ENCODE measurements around the gene SYT7.
"Not testable (repeated sequence)": the region's sequence is repeated elsewhere in the genome, so short reads cannot be mapped to it uniquely, and the experiment has no call there.

Gene SYT7

DNA sequence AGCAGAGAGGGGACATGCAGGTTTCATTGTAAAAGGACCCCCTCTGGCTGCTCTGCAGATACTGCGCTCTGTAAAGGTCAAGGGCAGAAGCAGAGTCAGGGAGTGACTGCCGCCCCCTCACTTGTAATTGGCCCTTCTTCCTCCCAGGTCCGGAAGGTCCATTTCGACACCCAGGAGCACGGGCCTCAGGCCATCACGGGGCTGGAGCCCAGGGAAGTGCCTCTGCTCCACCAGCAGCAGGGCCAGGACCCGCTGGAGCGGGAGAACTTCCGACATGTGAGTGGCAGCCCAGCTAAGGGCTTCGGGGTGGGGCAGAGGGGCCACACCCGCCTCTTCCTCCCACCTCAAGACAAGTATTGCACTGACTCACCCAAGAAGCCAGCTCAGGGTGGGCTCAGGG, 96.3 kb downstream of the SYT7 start:
- no peaks in the 10 kb centered on the region for H3K36me3 ChIP-seq (ENCODE audit: control insufficient read depth in 2 of 2, insufficient read depth in 2 of 2, low read length in 2 of 2)
- peaks cover 20% of the 10 kb centered on the region for H3K4me1 ChIP-seq (ENCODE audit: control insufficient read depth, insufficient read depth, low read length)
- H3K27ac ChIP-seq (ENCODE audit: low read length), result no peak overlapping the region
- no peaks in the 10 kb centered on the region for H3K27me3 ChIP-seq (ENCODE audit: control insufficient read depth in 1 of 2, insufficient read depth in 2 of 2, low read length in 2 of 2)
- H3K9ac ChIP-seq (ENCODE audit: low read length in 2 of 2), result no peak overlapping the region
- H3K4me3 ChIP-seq (ENCODE audit: low read length in 2 of 2), result no peak overlapping the region
- H3K9me3 ChIP-seq (ENCODE audit: control insufficient read depth in 2 of 2, low read length in 2 of 2), result no peaks in the 10 kb centered on the region

DNA sequence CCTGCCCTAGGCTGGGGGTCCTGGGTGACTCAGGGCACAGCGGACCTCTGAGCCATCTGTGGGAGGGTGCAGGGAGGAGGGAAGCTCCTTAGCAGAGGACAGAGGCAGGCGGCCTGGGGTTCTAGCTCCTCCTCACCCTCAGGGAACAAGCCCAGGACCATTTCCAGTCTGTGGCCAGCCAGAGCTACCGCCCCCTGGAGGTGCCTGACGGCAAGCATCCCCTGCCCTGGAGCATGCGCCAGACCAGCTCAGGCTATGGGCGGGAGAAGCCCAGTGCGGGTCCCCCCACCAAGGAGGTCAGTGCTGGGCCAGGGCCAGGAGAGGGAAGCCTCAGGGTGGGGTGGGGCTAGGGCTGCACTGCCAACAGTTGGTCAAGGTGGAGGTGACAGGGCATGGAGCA, 98.4 kb downstream of the SYT7 start:
- H3K4me3 ChIP-seq (ENCODE audit: low read length in 2 of 2), result no peak overlapping the region
- H3K27ac ChIP-seq (ENCODE audit: low read length), result no peak overlapping the region
- peaks cover 14% of the 10 kb centered on the region for H3K4me1 ChIP-seq (ENCODE audit: control insufficient read depth, insufficient read depth, low read length)
- H3K36me3 ChIP-seq (ENCODE audit: control insufficient read depth in 2 of 2, insufficient read depth in 2 of 2, low read length in 2 of 2), result no peaks in the 10 kb centered on the region
- no peaks in the 10 kb centered on the region for H3K27me3 ChIP-seq (ENCODE audit: control insufficient read depth in 1 of 2, insufficient read depth in 2 of 2, low read length in 2 of 2)
- H3K9me3 ChIP-seq (ENCODE audit: control insufficient read depth in 2 of 2, low read length in 2 of 2), result no peaks in the 10 kb centered on the region
- no peak overlapping the region for H3K9ac ChIP-seq (ENCODE audit: low read length in 2 of 2)

DNA sequence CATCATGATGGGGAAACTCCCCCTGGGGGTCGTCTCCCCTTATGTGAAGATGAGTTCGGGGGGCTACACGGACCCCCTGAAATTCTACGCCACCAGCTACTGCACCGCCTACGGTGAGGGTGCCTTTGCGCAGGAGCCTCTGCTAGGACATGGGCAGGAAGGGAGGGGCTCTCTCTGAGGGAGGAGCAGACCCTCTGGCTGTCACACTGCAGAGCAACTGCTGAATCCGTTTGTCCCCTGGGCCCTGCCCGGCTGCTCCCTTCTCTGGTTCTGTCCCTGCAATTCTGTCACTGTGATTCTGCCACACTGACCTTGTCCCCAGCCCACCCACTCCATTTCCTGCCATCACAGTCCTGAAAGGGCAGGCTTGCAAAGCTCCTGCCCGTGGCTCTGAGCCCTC, 99.1 kb downstream of the SYT7 start:
- Histone ChIP-seq H3K4me3 (ENCODE audit: low read length in 2 of 2) (no peak overlapping the region), H3K27ac (ENCODE audit: low read length) (no peak overlapping the region), H3K27me3 (ENCODE audit: control insufficient read depth in 1 of 2, insufficient read depth in 2 of 2, low read length in 2 of 2) (no peaks in the 10 kb centered on the region), H3K9me3 (ENCODE audit: control insufficient read depth in 2 of 2, low read length in 2 of 2) (no peaks in the 10 kb centered on the region), H3K36me3 (ENCODE audit: control insufficient read depth in 2 of 2, insufficient read depth in 2 of 2, low read length in 2 of 2) (no peaks in the 10 kb centered on the region), H3K4me1 (ENCODE audit: control insufficient read depth, insufficient read depth, low read length) (peaks cover 21% of the 10 kb centered on the region), H3K9ac (ENCODE audit: low read length in 2 of 2) (no peak overlapping the region)

DNA sequence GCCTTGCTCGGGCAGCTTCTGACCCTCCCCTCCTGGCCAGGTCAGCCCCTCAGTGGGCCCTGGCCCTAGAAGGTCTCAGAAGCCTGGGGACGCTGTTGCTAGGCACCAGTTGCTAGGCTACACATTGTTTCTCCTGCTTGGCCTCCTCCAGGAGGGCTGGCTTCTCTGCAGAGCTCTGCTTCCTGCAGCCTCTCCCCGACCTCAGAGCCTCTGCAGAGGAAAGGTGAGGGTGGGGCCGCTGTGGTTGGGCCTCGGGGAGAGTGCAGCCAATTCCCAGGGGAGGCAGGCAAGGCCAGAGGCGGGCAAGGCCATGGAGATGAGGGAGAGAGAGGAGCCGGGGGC, 99.9 kb downstream of the SYT7 start:
- no peaks in the 10 kb centered on the region for H3K36me3 ChIP-seq (ENCODE audit: control insufficient read depth in 2 of 2, insufficient read depth in 2 of 2, low read length in 2 of 2)
- no peak overlapping the region for H3K4me3 ChIP-seq (ENCODE audit: low read length in 2 of 2)
- no peaks in the 10 kb centered on the region for H3K27me3 ChIP-seq (ENCODE audit: control insufficient read depth in 1 of 2, insufficient read depth in 2 of 2, low read length in 2 of 2)
- H3K9ac ChIP-seq (ENCODE audit: low read length in 2 of 2), result peak overlapping the region in 1 of 2 donors; percentile 32
- H3K9me3 ChIP-seq (ENCODE audit: control insufficient read depth in 2 of 2, low read length in 2 of 2), result no peaks in the 10 kb centered on the region
- H3K27ac ChIP-seq (ENCODE audit: low read length), result no peak overlapping the region
- H3K4me1 ChIP-seq (ENCODE audit: control insufficient read depth, insufficient read depth, low read length), result peaks cover 23% of the 10 kb centered on the region

DNA sequence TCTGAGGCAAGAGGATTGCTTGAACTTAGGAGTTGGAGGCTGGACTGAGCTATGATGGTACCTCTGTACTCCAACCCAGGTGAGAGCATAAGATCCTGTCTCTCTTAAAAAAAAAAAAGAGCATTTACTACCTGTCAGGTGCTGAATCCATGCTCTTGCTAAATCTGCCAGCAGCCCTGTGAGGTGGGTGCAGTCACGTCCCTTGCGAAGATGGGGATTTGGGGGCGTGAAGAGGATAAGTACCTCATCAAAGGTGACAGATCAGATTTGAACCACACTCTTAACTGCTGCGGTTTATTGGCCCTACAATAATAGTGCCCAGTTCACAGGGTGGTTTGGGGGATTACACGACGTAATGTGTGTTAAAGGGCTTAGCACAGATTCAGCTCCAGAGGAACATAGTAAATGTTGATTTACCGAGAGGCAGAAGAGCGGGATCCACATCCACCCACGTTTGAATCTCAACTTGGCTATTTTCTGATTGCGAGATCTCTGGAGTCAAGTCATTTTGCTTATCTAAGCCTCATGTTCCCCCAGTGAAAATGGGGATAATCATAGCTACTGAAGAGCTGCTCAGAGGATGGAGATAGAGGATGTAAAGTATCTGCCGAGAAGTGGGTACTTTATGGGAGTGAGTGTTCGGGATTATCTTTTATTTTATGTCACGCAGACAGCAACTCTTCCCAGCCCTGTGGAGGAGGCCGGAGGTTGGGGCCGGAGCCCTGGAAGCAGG, 100.4 kb downstream of the SYT7 start:
- Histone ChIP-seq H3K27me3 (ENCODE audit: control insufficient read depth in 1 of 2, insufficient read depth in 2 of 2, low read length in 2 of 2) (no peaks in the 10 kb centered on the region), H3K9ac (ENCODE audit: low read length in 2 of 2) (peak overlapping the region in 1 of 2 donors; percentile 32), H3K27ac (ENCODE audit: low read length) (no peak overlapping the region), H3K4me3 (ENCODE audit: low read length in 2 of 2) (no peak overlapping the region), H3K36me3 (ENCODE audit: control insufficient read depth in 2 of 2, insufficient read depth in 2 of 2, low read length in 2 of 2) (no peaks in the 10 kb centered on the region), H3K4me1 (ENCODE audit: control insufficient read depth, insufficient read depth, low read length) (peaks cover 26% of the 10 kb centered on the region), H3K9me3 (ENCODE audit: control insufficient read depth in 2 of 2, low read length in 2 of 2) (no peaks in the 10 kb centered on the region)

DNA sequence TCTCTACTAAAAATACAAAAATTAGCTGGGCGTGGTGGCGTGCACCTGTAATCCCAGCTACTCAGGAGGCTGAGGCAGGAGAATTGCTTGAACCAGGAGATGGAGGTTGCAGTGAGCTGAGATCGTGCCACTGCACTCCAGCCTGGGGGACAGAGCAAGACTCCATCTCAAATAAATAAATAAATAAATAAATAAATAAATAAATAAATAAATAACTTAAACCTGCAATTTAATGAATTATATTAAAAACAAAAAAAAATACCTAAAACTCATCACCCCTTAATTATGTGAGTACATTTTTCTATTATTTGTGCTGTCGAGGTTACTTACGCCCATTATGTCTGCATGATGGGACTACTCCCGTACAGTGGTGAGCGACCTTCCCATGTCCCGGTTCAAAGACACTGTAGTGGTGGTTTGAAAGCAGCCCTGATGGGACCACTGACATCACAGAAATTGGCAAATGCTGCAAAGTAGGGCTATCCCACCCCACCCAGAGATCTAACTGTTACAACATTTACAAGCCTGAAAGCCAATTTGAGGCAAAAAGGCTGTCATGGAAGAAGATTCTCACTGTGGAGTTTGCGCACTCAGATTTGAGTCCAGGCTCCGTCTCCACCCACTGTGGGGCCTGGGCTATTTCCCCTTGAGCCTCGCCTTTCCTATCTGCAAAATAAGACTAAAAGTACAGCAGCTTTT, 101.4 kb downstream of the SYT7 start:
- H3K4me1 ChIP-seq (ENCODE audit: control insufficient read depth, insufficient read depth, low read length), result peaks cover 35% of the 10 kb centered on the region
- not testable (repeated sequence) for H3K27ac ChIP-seq (ENCODE audit: low read length); H3K36me3 ChIP-seq (ENCODE audit: control insufficient read depth in 2 of 2, insufficient read depth in 2 of 2, low read length in 2 of 2); H3K4me3 ChIP-seq (ENCODE audit: low read length in 2 of 2); H3K9me3 ChIP-seq (ENCODE audit: control insufficient read depth in 2 of 2, low read length in 2 of 2); H3K9ac ChIP-seq (ENCODE audit: low read length in 2 of 2); H3K27me3 ChIP-seq (ENCODE audit: control insufficient read depth in 1 of 2, insufficient read depth in 2 of 2, low read length in 2 of 2)

DNA sequence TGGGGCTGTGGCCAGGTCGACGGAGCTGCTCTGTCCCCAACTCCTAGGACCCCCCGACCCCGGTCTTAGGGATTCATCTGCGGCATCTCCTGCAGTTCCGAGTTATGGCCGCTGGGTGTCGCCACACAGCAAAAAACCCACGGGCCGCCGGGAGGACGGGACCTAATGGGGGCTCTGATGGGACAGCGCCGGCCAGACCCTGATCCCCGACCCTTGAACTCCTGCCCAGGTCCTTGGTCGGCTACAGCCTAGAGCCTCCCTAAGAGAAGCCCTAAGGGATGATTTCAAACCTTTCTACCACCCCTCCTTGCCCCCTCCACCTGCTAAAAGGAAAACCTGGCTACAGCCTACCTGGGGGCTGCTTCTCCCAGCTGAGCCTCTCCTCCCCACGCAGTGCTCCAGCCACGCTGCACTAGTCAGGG, 103.1 kb downstream of the SYT7 start:
- peak overlapping the region; percentile 12 to 60 for H3K4me3 ChIP-seq (ENCODE audit: low read length in 2 of 2)
- no peaks in the 10 kb centered on the region for H3K36me3 ChIP-seq (ENCODE audit: control insufficient read depth in 2 of 2, insufficient read depth in 2 of 2, low read length in 2 of 2)
- peaks cover 51% of the 10 kb centered on the region for H3K4me1 ChIP-seq (ENCODE audit: control insufficient read depth, insufficient read depth, low read length)
- H3K9me3 ChIP-seq (ENCODE audit: control insufficient read depth in 2 of 2, low read length in 2 of 2), result no peaks in the 10 kb centered on the region
- H3K27ac ChIP-seq (ENCODE audit: low read length), result peak overlapping the region; percentile 62
- peak overlapping the region; percentile 36 to 39 for H3K9ac ChIP-seq (ENCODE audit: low read length in 2 of 2)
- no peaks in the 10 kb centered on the region for H3K27me3 ChIP-seq (ENCODE audit: control insufficient read depth in 1 of 2, insufficient read depth in 2 of 2, low read length in 2 of 2)

DNA sequence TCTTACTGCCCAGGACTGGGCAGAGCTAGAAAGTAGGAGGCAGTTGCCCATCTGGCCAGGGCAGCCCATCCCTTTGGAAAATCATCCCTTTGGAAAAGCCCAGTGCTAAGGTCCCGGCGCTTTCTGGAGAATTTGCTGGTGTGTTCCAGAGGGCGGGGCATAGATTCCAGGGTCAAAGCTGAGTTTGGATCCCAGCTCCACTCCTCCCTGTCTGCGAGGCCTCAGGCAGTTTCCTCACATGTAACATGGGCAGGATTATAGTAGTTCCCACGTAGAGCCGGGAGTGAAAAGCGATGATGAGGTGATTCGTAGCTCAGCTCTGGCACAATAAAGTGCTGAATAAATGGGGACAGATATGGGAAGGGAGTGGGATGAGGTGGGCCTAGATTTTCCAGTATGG, 103.8 kb downstream of the SYT7 start:
- H3K4me3 ChIP-seq (ENCODE audit: low read length in 2 of 2), result peak overlapping the region; percentile 12 to 60
- no peaks in the 10 kb centered on the region for H3K36me3 ChIP-seq (ENCODE audit: control insufficient read depth in 2 of 2, insufficient read depth in 2 of 2, low read length in 2 of 2)
- peaks cover 57% of the 10 kb centered on the region for H3K4me1 ChIP-seq (ENCODE audit: control insufficient read depth, insufficient read depth, low read length)
- H3K27ac ChIP-seq (ENCODE audit: low read length), result peak overlapping the region; percentile 62
- no peaks in the 10 kb centered on the region for H3K9me3 ChIP-seq (ENCODE audit: control insufficient read depth in 2 of 2, low read length in 2 of 2)
- H3K9ac ChIP-seq (ENCODE audit: low read length in 2 of 2), result peak overlapping the region; percentile 36 to 39
- no peaks in the 10 kb centered on the region for H3K27me3 ChIP-seq (ENCODE audit: control insufficient read depth in 1 of 2, insufficient read depth in 2 of 2, low read length in 2 of 2)

DNA sequence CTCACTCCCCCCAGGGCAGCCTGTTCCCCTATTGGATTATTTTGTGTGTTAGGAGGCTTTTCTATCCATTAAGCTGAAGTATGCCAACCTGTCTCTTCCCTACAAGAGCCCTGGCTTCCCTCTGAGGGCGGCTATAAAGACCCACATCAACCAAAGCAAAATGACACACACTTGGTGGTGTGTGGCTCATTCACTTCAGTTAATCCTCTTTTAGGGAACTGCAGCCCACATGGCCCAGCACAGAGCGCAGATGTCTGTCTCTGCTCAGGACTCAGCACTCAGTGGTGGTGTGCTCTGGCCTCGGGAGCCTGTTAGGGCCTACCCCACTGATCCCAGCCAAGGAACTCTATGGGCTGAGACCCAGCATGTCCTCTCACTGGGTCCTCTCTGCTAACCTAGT, 104.5 kb downstream of the SYT7 start:
- H3K27ac ChIP-seq (ENCODE audit: low read length), result peak overlapping the region; percentile 46
- no peaks in the 10 kb centered on the region for H3K9me3 ChIP-seq (ENCODE audit: control insufficient read depth in 2 of 2, low read length in 2 of 2)
- H3K4me3 ChIP-seq (ENCODE audit: low read length in 2 of 2), result no peak overlapping the region
- H3K4me1 ChIP-seq (ENCODE audit: control insufficient read depth, insufficient read depth, low read length), result peaks cover 59% of the 10 kb centered on the region
- no peaks in the 10 kb centered on the region for H3K27me3 ChIP-seq (ENCODE audit: control insufficient read depth in 1 of 2, insufficient read depth in 2 of 2, low read length in 2 of 2)
- peak overlapping the region in 1 of 2 donors; percentile 5 for H3K9ac ChIP-seq (ENCODE audit: low read length in 2 of 2)
- no peaks in the 10 kb centered on the region for H3K36me3 ChIP-seq (ENCODE audit: control insufficient read depth in 2 of 2, insufficient read depth in 2 of 2, low read length in 2 of 2)

DNA sequence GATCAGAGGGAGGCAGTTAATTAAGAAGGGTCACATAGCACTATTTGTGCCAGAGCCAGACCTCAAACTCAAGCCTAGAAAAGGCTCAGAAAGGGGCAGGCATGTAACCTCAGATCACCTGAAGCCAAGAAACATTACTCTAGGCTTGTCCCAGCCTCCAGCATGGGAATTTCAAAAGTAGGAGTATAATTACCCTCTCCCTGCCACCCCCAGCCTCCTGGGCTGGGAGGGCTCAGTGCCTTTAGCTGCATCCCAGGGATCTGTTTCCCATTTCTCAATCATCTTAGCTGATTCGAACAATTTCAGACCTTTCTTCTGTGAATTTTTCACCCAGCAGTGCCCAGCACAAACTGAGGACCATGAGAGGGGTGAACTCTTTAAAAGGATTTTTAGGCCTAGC, 105.4 kb downstream of the SYT7 start:
- no peaks in the 10 kb centered on the region for H3K36me3 ChIP-seq (ENCODE audit: control insufficient read depth in 2 of 2, insufficient read depth in 2 of 2, low read length in 2 of 2)
- no peak overlapping the region for H3K4me3 ChIP-seq (ENCODE audit: low read length in 2 of 2)
- no peaks in the 10 kb centered on the region for H3K27me3 ChIP-seq (ENCODE audit: control insufficient read depth in 1 of 2, insufficient read depth in 2 of 2, low read length in 2 of 2)
- peaks cover 53% of the 10 kb centered on the region for H3K4me1 ChIP-seq (ENCODE audit: control insufficient read depth, insufficient read depth, low read length)
- H3K9me3 ChIP-seq (ENCODE audit: control insufficient read depth in 2 of 2, low read length in 2 of 2), result no peaks in the 10 kb centered on the region
- peak overlapping the region; percentile 84 for H3K27ac ChIP-seq (ENCODE audit: low read length)
- peak overlapping the region in 1 of 2 donors; percentile 13 for H3K9ac ChIP-seq (ENCODE audit: low read length in 2 of 2)

DNA sequence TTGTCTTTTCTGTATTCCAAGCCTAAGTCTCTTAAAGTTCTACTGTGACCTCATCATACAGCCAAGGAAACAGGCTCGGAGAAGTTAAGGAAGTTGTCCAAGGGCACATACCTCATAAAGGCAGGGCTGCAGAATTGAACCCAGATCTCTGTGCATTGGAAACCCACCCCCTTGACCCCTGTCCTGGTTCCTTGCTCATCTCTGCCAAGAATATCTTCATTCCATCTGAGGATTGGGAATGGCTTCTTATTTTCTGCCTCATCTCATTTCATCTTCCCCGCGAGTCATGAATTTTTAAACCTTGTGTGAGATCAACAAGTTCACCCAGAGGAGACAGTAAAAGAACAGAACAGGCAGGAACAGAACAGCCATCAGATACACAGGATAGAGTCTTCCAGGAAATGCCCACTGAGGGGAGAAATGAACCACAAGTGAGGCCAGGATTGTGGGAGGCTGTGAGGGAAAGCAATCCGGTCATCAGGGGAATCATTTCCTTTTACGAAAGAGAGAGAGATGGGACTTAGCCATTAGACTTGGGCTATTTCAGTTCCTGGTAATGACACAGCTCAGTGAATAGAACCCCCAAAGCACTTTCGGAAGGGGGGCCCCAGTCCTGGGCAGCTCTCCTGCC, 106.7 kb downstream of the SYT7 start:
- H3K4me1 ChIP-seq (ENCODE audit: control insufficient read depth, insufficient read depth, low read length), result peaks cover 53% of the 10 kb centered on the region
- H3K4me3 ChIP-seq (ENCODE audit: low read length in 2 of 2), result peak overlapping the region in 1 of 2 donors; percentile 20
- peak overlapping the region; percentile 84 for H3K27ac ChIP-seq (ENCODE audit: low read length)
- H3K9me3 ChIP-seq (ENCODE audit: control insufficient read depth in 2 of 2, low read length in 2 of 2), result no peaks in the 10 kb centered on the region
- H3K36me3 ChIP-seq (ENCODE audit: control insufficient read depth in 2 of 2, insufficient read depth in 2 of 2, low read length in 2 of 2), result no peaks in the 10 kb centered on the region
- H3K9ac ChIP-seq (ENCODE audit: low read length in 2 of 2), result peak overlapping the region in 1 of 2 donors; percentile 44
- H3K27me3 ChIP-seq (ENCODE audit: control insufficient read depth in 1 of 2, insufficient read depth in 2 of 2, low read length in 2 of 2), result no peaks in the 10 kb centered on the region

Data from stomach smooth muscle (tissue), 2 donors.